ENCODE measurements around the gene SIRT7. TPM values are rescaled to one million over a fixed set of nuclear protein-coding genes. Genes with fewer than 3 reads are reported as not detected.

Gene SIRT7
- total RNA-seq, 1 experiment from 2014 or later = 51.6 TPM

GRCh38 chr17:81928544-81929252 lies 10.7 kb upstream of the SIRT7 start:
- Histone ChIP-seq H3K4me2 (ENCODE audit: low read length) (peak overlapping the region; percentile 96), H3K27ac (ENCODE audit: low read length) (0 out of 2 replicates have a peak overlapping the region, but pooled peaks have one; percentile 0), H3K4me3 (ENCODE audit: low read length) (peak overlapping the region; percentile 81), H3K27me3 (ENCODE audit: low read length) (no peaks in the 10 kb centered on the region), H3K9me2 (replicated peaks; ENCODE audit: low read length) (no peaks in the 10 kb centered on the region), H4K20me1 (ENCODE audit: low read length) (no peaks in the 10 kb centered on the region), H3K79me2 (ENCODE audit: low read length) (peaks cover 47% of the 10 kb centered on the region), H2AFZ (ENCODE audit: low read length) (peak overlapping the region; percentile 78), H3K9me3 (ENCODE audit: low read length) (no peaks in the 10 kb centered on the region), H3F3A (ENCODE audit: low read length, unreplicated experiment) (no peaks in the 10 kb centered on the region), H3K36me3 (ENCODE audit: low read depth, low read length) (no peaks in the 10 kb centered on the region), H3K9ac (ENCODE audit: low read length) (peak overlapping the region; percentile 80), H3K4me1 (ENCODE audit: insufficient read depth, low read length) (peaks cover 31% of the 10 kb centered on the region)
- TF ChIP-seq EZH2phosphoT487 (IDR thresholded peaks at IDR 0.05; ENCODE audit: borderline replicate concordance, low read length) (no peak), EZH2 (IDR thresholded peaks at IDR 0.05; ENCODE audit: low read length, unreplicated experiment) (no peak)
- TF ChIP-seq, protein P1, sequence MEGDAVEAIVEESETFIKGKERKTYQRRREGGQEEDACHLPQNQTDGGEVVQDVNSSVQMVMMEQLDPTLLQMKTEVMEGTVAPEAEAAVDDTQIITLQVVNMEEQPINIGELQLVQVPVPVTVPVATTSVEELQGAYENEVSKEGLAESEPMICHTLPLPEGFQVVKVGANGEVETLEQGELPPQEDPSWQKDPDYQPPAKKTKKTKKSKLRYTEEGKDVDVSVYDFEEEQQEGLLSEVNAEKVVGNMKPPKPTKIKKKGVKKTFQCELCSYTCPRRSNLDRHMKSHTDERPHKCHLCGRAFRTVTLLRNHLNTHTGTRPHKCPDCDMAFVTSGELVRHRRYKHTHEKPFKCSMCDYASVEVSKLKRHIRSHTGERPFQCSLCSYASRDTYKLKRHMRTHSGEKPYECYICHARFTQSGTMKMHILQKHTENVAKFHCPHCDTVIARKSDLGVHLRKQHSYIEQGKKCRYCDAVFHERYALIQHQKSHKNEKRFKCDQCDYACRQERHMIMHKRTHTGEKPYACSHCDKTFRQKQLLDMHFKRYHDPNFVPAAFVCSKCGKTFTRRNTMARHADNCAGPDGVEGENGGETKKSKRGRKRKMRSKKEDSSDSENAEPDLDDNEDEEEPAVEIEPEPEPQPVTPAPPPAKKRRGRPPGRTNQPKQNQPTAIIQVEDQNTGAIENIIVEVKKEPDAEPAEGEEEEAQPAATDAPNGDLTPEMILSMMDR (conservative IDR thresholded peaks at IDR 0.05; ENCODE audit: low read depth, low read length) = no peak
- CTCF ChIA-PET = interaction anchor here (1.0 kb wide), 1 partner anchor 11 kb away, joined by 10 read pairs; no protein-coding TSS in a partner anchor
- ATAC-seq (peak; percentile 21), DNase-seq (peak; percentile 49)
- BruUV-seq (replicated peaks) = no TSS peak
- POLR2A ChIA-PET (ENCODE audit: unreplicated experiment) = interaction anchor here (0.7 kb wide), 1 partner anchor 217 kb away, joined by 3 read pairs; no protein-coding TSS in a partner anchor
- intact Hi-C loops (cut with micrococcal nuclease) = loop anchor here (5.0 kb wide), 1 partner anchor 56 kb away; the partner anchor contains the start of gene ARHGDIA

DNA sequence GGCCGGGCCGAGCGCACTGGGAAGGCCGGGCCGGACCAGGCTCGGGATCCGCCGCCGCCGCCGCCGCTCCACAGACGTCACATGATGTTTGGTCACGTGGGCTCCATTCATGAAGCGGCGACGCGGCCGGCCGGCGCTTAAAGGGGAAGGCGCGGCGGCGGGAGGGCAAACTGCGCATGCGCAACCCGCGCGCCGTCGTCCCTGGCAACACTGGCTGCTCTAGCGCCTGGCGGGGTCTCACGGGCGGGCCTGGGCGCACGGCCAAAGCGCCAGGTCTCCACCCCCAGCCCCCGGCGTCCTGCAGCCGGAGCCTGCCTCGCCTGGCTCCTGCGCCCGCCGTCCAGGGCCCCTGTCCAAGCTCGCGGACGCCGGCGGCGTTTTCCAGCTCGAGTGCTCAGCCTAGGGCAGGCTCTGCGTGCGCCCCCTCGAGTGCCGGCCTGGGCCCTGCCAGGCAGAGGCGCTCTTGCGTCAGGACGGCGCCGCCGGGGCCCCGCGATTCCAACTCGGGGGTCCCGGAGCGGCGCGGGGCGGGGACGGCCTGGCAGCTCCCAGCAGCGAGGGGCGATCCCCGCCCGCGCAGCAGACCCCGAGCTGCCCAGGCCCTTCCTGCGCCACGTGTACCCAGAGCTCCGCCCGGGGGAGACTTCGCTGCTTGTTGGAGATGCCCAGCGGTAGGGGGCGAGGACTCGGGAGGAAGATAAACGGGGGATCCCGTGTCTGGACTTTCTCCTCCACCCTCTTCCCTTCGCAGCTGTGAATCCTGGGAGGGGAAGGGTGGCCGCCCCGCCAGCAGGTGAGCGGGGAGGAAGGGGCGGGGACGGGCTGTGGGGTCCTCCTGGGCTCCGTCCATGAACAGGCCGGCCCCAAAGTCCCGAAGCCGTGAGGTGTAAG lies 9.9 kb upstream of the SIRT7 start, which contains the start of gene MAFG:
MAFG (minus strand) TSS at position 83 of the 891 bp plus-strand sequence. CDS start 4,550 bp downstream, outside the sequence.
- Histone ChIP-seq H3F3A (ENCODE audit: low read length, unreplicated experiment) (no peaks in the 10 kb centered on the region), H3K4me3 (ENCODE audit: low read length) (peak within 1 kb of the TSS; percentile 81), H3K9me3 (ENCODE audit: low read length) (no peaks in the 10 kb centered on the region), H4K20me1 (ENCODE audit: low read length) (no peaks in the 10 kb centered on the region), H3K9me2 (replicated peaks; ENCODE audit: low read length) (no peaks in the 10 kb centered on the region), H3K27ac (ENCODE audit: low read length) (peak within 1 kb of the TSS; percentile 80), H3K4me1 (ENCODE audit: insufficient read depth, low read length) (peaks cover 39% of the 10 kb centered on the region), H3K36me3 (ENCODE audit: low read depth, low read length) (no peaks in the 10 kb centered on the region), H3K27me3 (ENCODE audit: low read length) (no peaks in the 10 kb centered on the region), H2AFZ (ENCODE audit: low read length) (peak within 1 kb of the TSS; percentile 78), H3K4me2 (ENCODE audit: low read length) (peak within 1 kb of the TSS; percentile 96), H3K9ac (ENCODE audit: low read length) (peak within 1 kb of the TSS; percentile 80), H3K79me2 (ENCODE audit: low read length) (peaks cover 54% of the 10 kb centered on the region)
- peak; percentile 94 for DNase-seq
- intact Hi-C loops (cut with micrococcal nuclease) = loop anchor here (5.0 kb wide), 1 partner anchor 56 kb away; the partner anchor contains the start of gene ARHGDIA
- ChIA-PET POLR2A (ENCODE audit: unreplicated experiment) (interaction anchor here (0.7 to 1.0 kb wide), 2 partner anchors 110 to 217 kb away, joined by 3 to 4 read pairs; partner anchors contain the start of gene DCXR), CTCF (interaction anchor here (1.0 kb wide), 1 partner anchor 11 kb away, joined by 10 read pairs; no protein-coding TSS in a partner anchor)
- TF ChIP-seq EZH2phosphoT487 (IDR thresholded peaks at IDR 0.05; ENCODE audit: borderline replicate concordance, low read length) (no peak), EZH2 (IDR thresholded peaks at IDR 0.05; ENCODE audit: low read length, unreplicated experiment) (no peak)
- TF ChIP-seq, protein P1 (conservative IDR thresholded peaks at IDR 0.05; ENCODE audit: low read depth, low read length) = peak; percentile 52
- no TSS peak for BruUV-seq (replicated peaks)
- ATAC-seq = peak; percentile 50

Data from PC-3 (cell line).